ENCODE measurements around the gene IQGAP2.
A peak's percentile ranks its signal among the peaks of the same experiment; 100 is the strongest.

- TF ChIP-seq EZH2 (IDR thresholded peaks at IDR 0.05) (no peak), POLR2AphosphoS5 (IDR thresholded peaks at IDR 0.05; ENCODE audit: borderline replicate concordance, low read depth, low read length) (peak; percentile 88; the same call in 1 of the 2 replicates)
Observed at GRCh38 chr5:76689321-76690036, 286.4 kb downstream of the IQGAP2 start.
